Natural killer cell (primary cell): ENCODE data around the gene RAD23A. TPM values are rescaled to one million over a fixed set of nuclear protein-coding genes. Genes with fewer than 3 reads are reported as not detected.

Experiments used
- ATAC-seq, 3 donors: fragments of 150-1000 bp in 2 of 3; fragments of 200-7000 bp in 1 of 3; cut with Tn5 transposase; 1 replicate in 1 of 3; 2 replicates in 2 of 3; pipeline ENCODE4 v1.10.0; 2021; ENCODE audit warnings: mild to moderate bottlenecking in 2 of 3, moderate library complexity in 2 of 3
- DNase-seq, 2 donors: peaks; one replicate each; pipeline versions ENCODE4 v3.0.0 to v3.0.0-alpha.2; 2013 to 2021; ENCODE audit warnings: mixed read lengths in 1 of 2
- H3K27ac ChIP-seq: one replicate; pipeline ENCODE4 v1.5.1; 2013; ENCODE audit warnings: mild to moderate bottlenecking, low read length
- H3K27me3 ChIP-seq: one replicate; pipeline ENCODE4 v1.6.1; 2013; ENCODE audit warnings: low read length; ENCODE audit not compliant: control insufficient read depth, insufficient read depth
- H3K36me3 ChIP-seq: one replicate; pipeline ENCODE4 v1.6.1; 2013; ENCODE audit warnings: low read length; ENCODE audit not compliant: control insufficient read depth, insufficient read depth
- H3K4me1 ChIP-seq: one replicate; pipeline ENCODE4 v1.6.1; 2013; ENCODE audit warnings: low read length; ENCODE audit not compliant: control insufficient read depth, insufficient read depth
- H3K4me3 ChIP-seq: one replicate; pipeline ENCODE4 v1.5.1; 2013; ENCODE audit warnings: low read length
- H3K9me3 ChIP-seq: one replicate; pipeline ENCODE4 v1.6.1; 2013; ENCODE audit warnings: low read length; ENCODE audit not compliant: control insufficient read depth, insufficient read depth
- H3K27ac Mint-ChIP-seq, 2 donors: one replicate each; pipeline ENCODE4 v1.8.0; 2022; ENCODE audit warnings: mild to moderate bottlenecking in 2 of 2, mixed read lengths in 2 of 2, moderate library complexity in 1 of 2
- H3K27me3 Mint-ChIP-seq, 2 donors: one replicate each; pipeline ENCODE4 v1.8.0; 2022; ENCODE audit warnings: low read depth in 2 of 2, mixed read lengths in 2 of 2
- H3K36me3 Mint-ChIP-seq: one replicate; pipeline ENCODE4 v1.8.0; 2022; ENCODE audit warnings: mixed read lengths
- H3K4me1 Mint-ChIP-seq, 2 donors: one replicate each; pipeline ENCODE4 v1.8.0; 2022; ENCODE audit warnings: mixed read lengths in 2 of 2
- H3K4me3 Mint-ChIP-seq: one replicate; pipeline ENCODE4 v1.8.0; 2022; ENCODE audit warnings: mild to moderate bottlenecking, moderate library complexity, mixed read lengths
- H3K9me3 Mint-ChIP-seq, 2 donors: one replicate each; pipeline ENCODE4 v1.8.0; 2022; ENCODE audit warnings: mixed read lengths in 2 of 2
- CTCF ChIP-seq: fragments of 200-600 bp; IDR thresholded peaks from one replicate; pipeline ENCODE4 v1.8.0; 2022; ENCODE audit warnings: antibody characterized with exemption
- WGBS: methylation state at CpG from one replicate; pipeline ENCODE4 v1.1.7; 2013; ENCODE audit warnings: missing lambda C conversion rate; ENCODE audit not compliant: insufficient coverage; 5-methylcytosine and 5-hydroxymethylcytosine counted together
- intact Hi-C: fragments of 100-400 bp; cut with micrococcal nuclease; formaldehyde crosslinking; loops from one replicate; pipeline ENCODE4 v1.14.2; 2022
- total RNA-seq, 4 donors: library from RNA; stranded (reverse); fragments of 120-200 nt in 1 of 4; gene quantifications; one replicate each; pipeline versions ENCODE4 v1.2.3 to v1.2.4, GENCODE V29; 2013 to 2022

Gene RAD23A
- total RNA-seq, 3 donors from 2014 or later (not counting 1 experiment from before 2014, with no cell fraction given): 79.2 to 81.2 (median 80.3) TPM

GRCh38 chr19:12932392-12933286 is 13.0 kb upstream of the RAD23A start:
- Histone ChIP-seq H3K4me1 (peaks cover 36% of the 10 kb centered on the region), H3K4me3 (peak overlapping the region; percentile 85), H3K27me3 (no peaks in the 10 kb centered on the region), H3K36me3 (peaks cover 21% of the 10 kb centered on the region), H3K9me3 (no peaks in the 10 kb centered on the region), H3K27ac (peak overlapping the region; percentile 22)
- WGBS: 34% methylated on average over 16 of the region's 16 CpGs
- intact Hi-C loops: loop anchor here (2.0 kb wide), 1 partner anchor 14 kb away; the partner anchor contains the start of gene SYCE2
- no peak for DNase-seq
- ATAC-seq: no peak
- Mint-ChIP-seq H3K36me3 (no peaks in the 10 kb centered on the region), H3K27me3 (no peaks in the 10 kb centered on the region), H3K4me1 (peaks cover 24 to 29% of the 10 kb centered on the region in 2 donors), H3K4me3 (peak overlapping the region; percentile 99), H3K9me3 (no peaks in the 10 kb centered on the region), H3K27ac (peak overlapping the region; percentile 87 to 94)
- TF ChIP-seq CTCF: no peak

- Histone ChIP-seq H3K4me3 (peak within 1 kb of the TSS; percentile 85), H3K4me1 (peaks cover 41% of the 10 kb centered on the region), H3K9me3 (no peaks in the 10 kb centered on the region), H3K27ac (peak within 1 kb of the TSS; percentile 76), H3K36me3 (peaks cover 16% of the 10 kb centered on the region), H3K27me3 (no peaks in the 10 kb centered on the region)
- TF ChIP-seq CTCF: no peak
- intact Hi-C loops: loop anchor here (2.0 kb wide), 1 partner anchor 15 kb away; the partner anchor contains the start of gene SYCE2
- WGBS: 2% methylated on average over 51 of the region's 51 CpGs
- H3K27ac Mint-ChIP-seq: peak within 1 kb of the TSS; percentile 87 to 94
- DNase-seq (peak; percentile 75 to 94), ATAC-seq (peak; percentile 62 to 75 (median 68))
- H3K36me3 Mint-ChIP-seq: no peaks in the 10 kb centered on the region
- H3K4me1 Mint-ChIP-seq: peaks cover 28 to 36% of the 10 kb centered on the region in 2 donors
- H3K9me3 Mint-ChIP-seq: no peaks in the 10 kb centered on the region
- no peaks in the 10 kb centered on the region for H3K27me3 Mint-ChIP-seq
- peak within 1 kb of the TSS; percentile 99 for H3K4me3 Mint-ChIP-seq
Measured at GRCh38 chr19:12933287-12934072, 12.2 kb upstream of the RAD23A start, which contains the start of gene FARSA. FARSA (minus strand) TSS chr19:12933711; CDS start chr19:12933696, 15 bp downstream.

GRCh38 chr19:12935071-12935470 is 10.6 kb upstream of the RAD23A start:
- intact Hi-C loops: loop anchor here (5.0 kb wide), 1 partner anchor 143 kb away; the partner anchor contains the start of gene JUNB
- WGBS: 93% methylated on average over 9 of the region's 10 CpGs
- Histone ChIP-seq H3K27ac (no peak overlapping the region), H3K27me3 (no peaks in the 10 kb centered on the region), H3K4me1 (peaks cover 54% of the 10 kb centered on the region), H3K4me3 (no peak overlapping the region), H3K9me3 (no peaks in the 10 kb centered on the region), H3K36me3 (peaks cover 11% of the 10 kb centered on the region)
- ATAC-seq (no peak), DNase-seq (no peak)
- Mint-ChIP-seq H3K4me1 (peaks cover 44 to 52% of the 10 kb centered on the region in 2 donors), H3K27me3 (no peaks in the 10 kb centered on the region), H3K36me3 (no peaks in the 10 kb centered on the region), H3K9me3 (no peaks in the 10 kb centered on the region), H3K4me3 (no peak overlapping the region), H3K27ac (no peak overlapping the region)
- TF ChIP-seq CTCF: no peak
